ENCODE data around the gene USP17L30.
"Not testable (repeated sequence)": the region's sequence is repeated elsewhere in the genome, so short reads cannot be mapped to it uniquely, and the experiment has no call there.

Gene USP17L30

GRCh38 chr4:9362829-9363228 is at the start of gene USP17L30:
USP17L30 (plus strand) TSS chr4:9363129; CDS start chr4:9363129, 0 bp downstream.
- not testable (repeated sequence) for H3K9me3 ChIP-seq (ENCODE audit: severe bottlenecking); H3K27ac ChIP-seq; H3K36me3 ChIP-seq; H3K4me3 ChIP-seq (ENCODE audit: low read depth, low read length); DNase-seq; H3K27me3 ChIP-seq (ENCODE audit: insufficient read depth, low read depth, severe bottlenecking)

GRCh38 chr4:9324191-9324590 is 38.7 kb upstream of the USP17L30 start:
- H3K27ac ChIP-seq; H3K36me3 ChIP-seq; H3K9me3 ChIP-seq (ENCODE audit: severe bottlenecking); H3K27me3 ChIP-seq (ENCODE audit: insufficient read depth, low read depth, severe bottlenecking); H3K4me3 ChIP-seq (ENCODE audit: low read depth, low read length); DNase-seq: not testable (repeated sequence)

GRCh38 chr4:9324865-9325264 is 38.1 kb upstream of the USP17L30 start, which contains the start of gene USP17L24:
USP17L24 (plus strand) TSS chr4:9325165; CDS start chr4:9325165, 0 bp downstream.
- DNase-seq; H3K27me3 ChIP-seq (ENCODE audit: insufficient read depth, low read depth, severe bottlenecking); H3K36me3 ChIP-seq; H3K27ac ChIP-seq; H3K9me3 ChIP-seq (ENCODE audit: severe bottlenecking); H3K4me3 ChIP-seq (ENCODE audit: low read depth, low read length): not testable (repeated sequence)

GRCh38 chr4:9329611-9330010 is 33.3 kb upstream of the USP17L30 start, which contains the start of gene USP17L25:
USP17L25 (plus strand) TSS chr4:9329911; CDS start chr4:9329911, 0 bp downstream.
- not testable (repeated sequence) for H3K27ac ChIP-seq; H3K36me3 ChIP-seq; DNase-seq; H3K4me3 ChIP-seq (ENCODE audit: low read depth, low read length); H3K9me3 ChIP-seq (ENCODE audit: severe bottlenecking); H3K27me3 ChIP-seq (ENCODE audit: insufficient read depth, low read depth, severe bottlenecking)

GRCh38 chr4:9334358-9334757 is 28.6 kb upstream of the USP17L30 start, which contains the start of gene USP17L26:
USP17L26 (plus strand) TSS chr4:9334658; CDS start chr4:9334658, 0 bp downstream.
- not testable (repeated sequence) for DNase-seq; H3K27me3 ChIP-seq (ENCODE audit: insufficient read depth, low read depth, severe bottlenecking); H3K27ac ChIP-seq; H3K9me3 ChIP-seq (ENCODE audit: severe bottlenecking); H3K4me3 ChIP-seq (ENCODE audit: low read depth, low read length); H3K36me3 ChIP-seq

GRCh38 chr4:9339103-9339502 is 23.8 kb upstream of the USP17L30 start, which contains the start of gene USP17L5:
USP17L5 (plus strand) TSS chr4:9339403; CDS start chr4:9339403, 0 bp downstream.
- H3K9me3 ChIP-seq (ENCODE audit: severe bottlenecking); H3K4me3 ChIP-seq (ENCODE audit: low read depth, low read length); DNase-seq; H3K36me3 ChIP-seq; H3K27me3 ChIP-seq (ENCODE audit: insufficient read depth, low read depth, severe bottlenecking); H3K27ac ChIP-seq: not testable (repeated sequence)

GRCh38 chr4:9343848-9344247 is 19.1 kb upstream of the USP17L30 start, which contains the start of gene USP17L27:
USP17L27 (plus strand) TSS chr4:9344148; CDS start chr4:9344148, 0 bp downstream.
- H3K27ac ChIP-seq; H3K36me3 ChIP-seq; H3K9me3 ChIP-seq (ENCODE audit: severe bottlenecking); H3K4me3 ChIP-seq (ENCODE audit: low read depth, low read length); H3K27me3 ChIP-seq (ENCODE audit: insufficient read depth, low read depth, severe bottlenecking); DNase-seq: not testable (repeated sequence)

- DNase-seq; H3K36me3 ChIP-seq; H3K27ac ChIP-seq; H3K9me3 ChIP-seq (ENCODE audit: severe bottlenecking); H3K4me3 ChIP-seq (ENCODE audit: low read depth, low read length); H3K27me3 ChIP-seq (ENCODE audit: insufficient read depth, low read depth, severe bottlenecking): not testable (repeated sequence)
These were observed 14.3 kb upstream of the USP17L30 start, which contains the start of gene USP17L28 for GRCh38 chr4:9348593-9348992. USP17L28 (plus strand) TSS chr4:9348893; CDS start chr4:9348893, 0 bp downstream.

- not testable (repeated sequence) for H3K4me3 ChIP-seq (ENCODE audit: low read depth, low read length); H3K27me3 ChIP-seq (ENCODE audit: insufficient read depth, low read depth, severe bottlenecking); H3K27ac ChIP-seq; H3K9me3 ChIP-seq (ENCODE audit: severe bottlenecking); H3K36me3 ChIP-seq
- peak; percentile 27 for DNase-seq
These were observed 12.1 kb upstream of the USP17L30 start for GRCh38 chr4:9350866-9351265.

- not testable (repeated sequence) for H3K27me3 ChIP-seq (ENCODE audit: insufficient read depth, low read depth, severe bottlenecking); H3K27ac ChIP-seq; H3K4me3 ChIP-seq (ENCODE audit: low read depth, low read length); H3K9me3 ChIP-seq (ENCODE audit: severe bottlenecking); DNase-seq; H3K36me3 ChIP-seq
These were observed 9.6 kb upstream of the USP17L30 start, which contains the start of gene USP17L29 for GRCh38 chr4:9353338-9353737. USP17L29 (plus strand) TSS chr4:9353638; CDS start chr4:9353638, 0 bp downstream.

- H3K27me3 ChIP-seq (ENCODE audit: insufficient read depth, low read depth, severe bottlenecking); H3K9me3 ChIP-seq (ENCODE audit: severe bottlenecking); H3K36me3 ChIP-seq; H3K27ac ChIP-seq; DNase-seq; H3K4me3 ChIP-seq (ENCODE audit: low read depth, low read length): not testable (repeated sequence)
These were observed 17.0 kb downstream of the USP17L30 start for GRCh38 chr4:9379881-9380280.

- H3K4me3 ChIP-seq (ENCODE audit: low read depth, low read length); H3K9me3 ChIP-seq (ENCODE audit: severe bottlenecking); H3K27me3 ChIP-seq (ENCODE audit: insufficient read depth, low read depth, severe bottlenecking); H3K36me3 ChIP-seq; H3K27ac ChIP-seq: not testable (repeated sequence)
- DNase-seq = peak; percentile 61
These were observed 18.1 kb downstream of the USP17L30 start for GRCh38 chr4:9381012-9381534.
